ENCODE results near the gene MFNG.

DNA sequence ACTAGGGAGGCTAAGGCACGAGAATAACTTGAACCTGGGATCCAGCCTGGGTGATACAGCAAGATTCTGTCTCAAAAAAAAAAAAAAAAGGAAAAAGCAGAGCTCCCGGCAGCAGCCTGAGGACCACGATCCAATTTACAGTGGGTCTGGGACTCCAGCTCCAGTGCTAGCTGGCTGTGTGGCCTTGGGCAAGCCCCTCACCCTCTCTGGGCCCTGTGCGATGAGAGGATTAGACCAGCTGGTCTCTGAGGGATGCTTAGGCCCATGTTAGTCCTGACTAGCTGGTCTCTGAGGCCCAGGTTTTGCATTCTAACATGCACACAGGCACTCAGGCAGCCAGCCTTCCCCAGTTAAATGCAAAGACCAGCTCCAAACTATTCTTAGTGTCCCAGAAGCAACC, 19.4 kb upstream of the MFNG start:
- TF ChIP-seq CTCF (IDR thresholded peaks at IDR 0.05) (no peak), POLR2A (IDR thresholded peaks at IDR 0.05) (no peak), EP300 (IDR thresholded peaks at IDR 0.05) (no peak)

Measured in upper lobe of left lung (tissue), 4 donors.